H1 (cell line): ENCODE measurements around the gene PIGU.

Source experiments
- CREB1 ChIP-seq: IDR thresholded peaks from 2 replicates; pipeline ENCODE4 v1.6.1; 2012; ENCODE audit warnings: inconsistent platforms
- CTCF ChIP-seq, 3 experiments: IDR thresholded peaks; 1 replicate in 2 of 3; 2 replicates in 1 of 3; pipeline versions ENCODE4 v1.5.1 to v1.6.1; 2011; ENCODE audit warnings: low read length in 3 of 3, mild to moderate bottlenecking in 3 of 3, inconsistent platforms in 2 of 3, low read depth in 1 of 3, moderate library complexity in 1 of 3; ENCODE audit not compliant: insufficient read depth in 1 of 3; ENCODE audit errors: control extremely low read depth in 1 of 3
- JUND ChIP-seq: IDR thresholded peaks from 2 replicates; pipeline ENCODE4 v1.6.1; 2011; ENCODE audit warnings: mild to moderate bottlenecking, improper control_type of control experiment, low read length
- POLR2AphosphoS5 ChIP-seq: IDR thresholded peaks from 2 replicates; pipeline ENCODE4 v1.6.1; 2011; ENCODE audit warnings: low read depth, low read length
- RBBP5 ChIP-seq: IDR thresholded peaks from 2 replicates; pipeline ENCODE4 v1.7.1; 2012; ENCODE audit warnings: low read depth, mild to moderate bottlenecking, inconsistent platforms, low read length, moderate library complexity, borderline replicate concordance
- SAP30 ChIP-seq: fragments of 300-600 bp; sonication (generic); IDR thresholded peaks from 2 replicates; pipeline ENCODE4 v1.7.1; 2012; ENCODE audit warnings: low read length, moderate library complexity, mild to moderate bottlenecking, inconsistent platforms; ENCODE audit not compliant: insufficient read depth, insufficient replicate concordance
- SP1 ChIP-seq: IDR thresholded peaks from 2 replicates; pipeline ENCODE4 v1.6.1; 2011; ENCODE audit warnings: low read depth, low read length
- TCF12 ChIP-seq: IDR thresholded peaks from 2 replicates; pipeline ENCODE4 v1.6.1; 2011; ENCODE audit warnings: low read depth, mild to moderate bottlenecking, low read length
- USF2 ChIP-seq: IDR thresholded peaks from 2 replicates; pipeline ENCODE4 v1.6.1; 2011; ENCODE audit warnings: low read length, improper control_type of control experiment

DNA sequence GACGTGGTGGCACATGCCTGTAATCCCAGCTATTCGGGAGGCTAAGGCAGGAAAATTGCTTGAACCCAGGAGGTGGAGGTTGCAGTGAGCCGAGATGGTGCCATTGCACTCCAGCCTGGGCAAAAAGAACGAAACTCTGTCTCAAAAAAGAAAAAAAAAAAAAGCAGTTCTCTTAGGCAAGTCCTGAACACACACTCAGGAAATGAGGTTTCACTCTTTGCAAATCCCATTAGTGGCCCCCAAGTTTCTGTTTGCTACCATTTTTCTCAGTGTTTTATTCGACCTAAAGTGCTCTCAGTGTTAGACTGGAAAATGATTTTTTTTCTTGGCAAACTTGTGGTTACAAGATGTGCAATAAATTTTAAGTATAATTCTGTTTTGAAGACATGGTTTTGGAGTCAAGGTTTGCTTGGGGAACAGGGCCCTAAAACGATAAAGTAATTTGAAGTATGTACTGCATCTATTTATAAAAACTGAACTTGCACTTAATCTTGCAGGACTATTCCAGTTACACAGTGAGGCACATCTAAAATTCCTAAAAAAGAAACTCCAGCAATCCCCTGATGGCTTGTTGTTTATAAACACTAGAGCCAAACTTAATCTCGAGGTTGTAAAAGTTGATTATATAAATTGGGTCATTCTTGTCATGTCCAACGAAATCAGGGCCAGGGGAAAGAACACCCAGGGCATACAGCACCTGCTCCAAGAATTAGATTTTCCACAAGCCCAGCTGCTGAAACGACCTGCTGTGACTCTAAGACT, 75.8 kb downstream of the PIGU start:
- TF ChIP-seq CTCF (IDR thresholded peaks at IDR 0.05; ENCODE audit: control extremely low read depth in 1 of 3, insufficient read depth in 1 of 3, low read depth in 1 of 3, low read length in 3 of 3) (no peak), JUND (no peak), USF2 (no peak), SP1 (no peak), RBBP5 (no peak), SAP30 (no peak), POLR2AphosphoS5 (no peak), TCF12 (no peak), CREB1 (no peak)
